HG02870 (cell line): ENCODE data around the gene TTC17.
"Not testable (repeated sequence)": the region's sequence is repeated elsewhere in the genome, so short reads cannot be mapped to it uniquely, and the experiment has no call there.

Experiments
- ATAC-seq: cut with Tn5 transposase; IDR thresholded peaks from one replicate; pipeline ENCODE4 v1.9.1; 2021; ENCODE audit warnings: mild to moderate bottlenecking, moderate library complexity; ENCODE audit not compliant: unreplicated experiment

TTC17 gene

DNA sequence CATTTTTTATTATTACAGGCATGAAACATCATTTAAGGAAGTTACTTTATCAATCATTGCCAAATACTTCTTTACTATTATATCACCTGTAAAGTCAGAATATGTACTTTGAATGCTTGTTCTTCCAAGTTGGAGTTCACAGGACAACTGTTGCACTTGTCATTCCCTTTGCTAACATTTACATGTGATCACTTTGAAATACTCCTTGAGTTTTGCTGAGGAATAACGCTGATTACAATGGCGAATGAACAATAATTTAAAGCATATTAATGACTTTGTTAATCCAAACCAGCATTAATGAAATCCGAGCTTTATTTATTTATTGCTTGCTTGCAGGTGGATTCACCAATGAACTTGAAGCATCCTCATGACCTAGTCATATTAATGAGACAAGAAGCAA, 20.2 kb downstream of the TTC17 start:
- ATAC-seq = no peak

DNA sequence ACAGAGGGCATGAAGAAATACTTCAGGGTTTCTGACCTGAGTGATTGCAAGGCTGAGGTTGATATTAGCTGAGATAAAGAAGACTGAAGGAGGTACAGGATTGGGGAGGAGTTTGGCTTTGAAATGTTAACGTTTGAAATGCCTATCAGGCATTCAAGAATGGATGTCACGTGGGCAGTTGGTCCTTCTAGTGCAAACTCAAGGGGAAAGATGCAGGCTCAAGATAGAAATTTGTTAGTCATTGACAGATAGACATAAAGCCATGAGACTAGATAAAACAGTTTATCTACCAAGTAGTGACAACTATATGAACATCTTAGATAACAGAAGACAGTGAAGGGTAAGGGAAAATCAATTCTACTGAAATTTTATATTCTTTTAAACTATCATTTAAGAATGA, 23.1 kb downstream of the TTC17 start:
- no peak for ATAC-seq

DNA sequence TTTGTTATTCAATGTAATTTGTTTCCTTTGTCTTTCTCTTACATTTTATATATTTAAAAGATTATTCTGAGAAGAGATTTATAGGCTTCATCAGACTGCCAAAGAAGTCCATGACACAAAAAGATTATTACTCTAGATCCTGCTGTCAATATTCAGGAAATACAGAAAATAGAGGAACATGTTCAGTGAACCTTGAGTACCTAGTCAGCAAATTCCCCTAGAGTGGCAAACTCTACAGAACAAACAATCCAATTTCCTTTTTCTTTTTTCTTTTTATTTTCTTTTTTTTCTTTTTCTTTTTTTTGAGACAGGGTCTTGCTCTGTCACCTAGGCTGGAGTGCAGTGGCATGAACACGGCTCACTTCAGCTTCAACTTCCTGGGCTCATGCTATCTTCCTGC, 23.9 kb downstream of the TTC17 start:
- no peak for ATAC-seq

DNA sequence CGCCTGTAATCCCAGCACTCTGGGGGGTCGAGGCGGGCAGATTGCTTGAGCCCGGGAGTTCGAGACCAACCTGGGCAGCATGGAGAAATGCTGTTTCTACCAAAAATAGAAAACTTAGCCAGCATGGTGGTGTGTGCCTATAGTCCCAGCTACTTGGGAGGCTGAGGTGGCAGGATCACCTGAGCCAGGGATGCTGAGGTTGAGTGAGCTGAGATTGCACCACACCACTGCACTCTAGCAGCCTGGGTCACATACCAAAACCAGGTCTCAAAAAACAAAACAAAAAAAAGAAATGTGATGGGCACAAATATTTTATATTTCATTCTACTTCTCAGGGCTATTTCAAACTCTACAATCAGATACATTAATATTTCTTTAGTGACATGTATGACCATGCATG, 25.7 kb downstream of the TTC17 start:
- no peak for ATAC-seq

DNA sequence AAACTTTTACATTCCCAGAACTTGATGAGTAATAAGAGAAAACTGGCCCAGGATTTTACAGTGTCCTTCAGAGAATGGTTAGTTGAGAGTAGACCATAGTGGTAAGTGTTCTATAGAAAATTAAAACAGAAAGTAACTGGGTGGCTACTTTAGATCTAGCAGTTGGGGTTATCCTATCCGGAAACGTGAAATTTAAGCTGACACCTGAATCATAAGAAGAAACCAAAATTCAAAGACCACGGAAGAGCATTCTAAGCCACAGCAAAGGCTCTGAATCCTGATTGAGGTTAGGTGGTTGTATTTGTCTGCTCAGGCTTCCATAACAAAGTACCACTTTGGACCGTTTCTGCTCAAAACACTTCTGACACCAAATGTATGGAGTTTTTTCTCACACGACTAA, 34.0 kb downstream of the TTC17 start:
- ATAC-seq = no peak

DNA sequence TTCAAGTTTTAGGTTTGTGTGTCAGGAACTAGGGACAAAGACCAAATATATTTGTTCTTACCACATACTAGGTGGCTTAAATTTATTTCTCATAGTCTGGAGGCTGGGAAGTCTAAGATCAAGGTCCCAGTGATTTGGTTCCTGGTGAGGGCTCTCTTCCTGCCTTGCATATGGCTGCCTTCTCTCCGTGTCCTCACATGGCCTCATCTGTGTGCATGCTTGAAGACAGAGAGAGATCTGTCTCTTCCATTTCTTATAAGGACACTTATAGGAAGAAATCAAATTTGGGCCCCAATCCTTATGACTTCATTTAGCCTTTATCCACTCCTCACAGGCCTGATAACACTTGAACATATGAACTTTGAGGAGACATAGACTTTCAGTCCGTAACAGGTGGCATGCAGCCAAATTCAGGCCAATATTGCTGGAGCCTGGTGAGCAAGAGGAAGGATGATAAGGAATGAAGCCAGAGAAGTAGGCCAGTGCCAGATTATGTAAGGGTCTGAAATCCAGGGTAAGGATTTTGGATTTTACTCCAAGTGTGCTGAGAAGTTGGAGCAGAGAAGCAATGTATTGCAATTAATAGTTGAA, 35.1 kb downstream of the TTC17 start:
- ATAC-seq = no peak

DNA sequence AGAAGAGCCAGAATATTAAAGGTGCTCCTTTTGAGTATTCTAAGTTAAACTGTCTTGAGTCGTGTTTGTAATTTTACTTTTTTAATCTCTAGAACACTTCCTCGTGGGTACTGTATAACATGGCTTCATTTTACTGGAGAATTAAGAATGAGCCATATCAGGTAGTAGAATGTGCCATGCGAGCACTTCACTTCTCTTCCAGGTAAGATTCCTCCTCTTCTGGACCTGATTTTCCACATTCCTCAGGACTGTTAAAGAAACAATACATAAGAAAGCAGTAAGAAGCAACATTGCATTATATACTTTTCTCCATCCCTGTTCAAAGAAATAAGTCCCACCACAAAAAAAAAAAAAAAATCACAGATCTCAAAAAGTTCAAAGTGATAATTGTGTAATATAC, 37.9 kb downstream of the TTC17 start:
- ATAC-seq = no peak

DNA sequence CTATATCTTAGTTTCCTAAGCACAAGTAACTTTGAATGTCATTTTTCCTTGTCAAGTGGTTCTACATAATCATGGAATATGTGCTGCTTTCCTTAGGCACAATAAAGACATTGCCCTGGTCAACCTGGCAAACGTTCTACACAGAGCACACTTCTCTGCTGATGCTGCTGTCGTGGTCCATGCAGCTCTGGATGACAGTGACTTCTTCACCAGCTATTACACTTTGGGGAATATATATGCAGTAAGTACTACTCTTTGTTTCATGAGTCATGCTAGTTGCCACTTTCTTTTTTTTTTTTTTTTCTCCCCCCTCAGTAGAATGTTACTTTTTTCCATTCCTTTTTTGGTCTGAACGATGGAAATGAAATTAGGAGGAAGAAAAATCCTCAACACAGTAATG, 38.5 kb downstream of the TTC17 start:
- no peak for ATAC-seq

DNA sequence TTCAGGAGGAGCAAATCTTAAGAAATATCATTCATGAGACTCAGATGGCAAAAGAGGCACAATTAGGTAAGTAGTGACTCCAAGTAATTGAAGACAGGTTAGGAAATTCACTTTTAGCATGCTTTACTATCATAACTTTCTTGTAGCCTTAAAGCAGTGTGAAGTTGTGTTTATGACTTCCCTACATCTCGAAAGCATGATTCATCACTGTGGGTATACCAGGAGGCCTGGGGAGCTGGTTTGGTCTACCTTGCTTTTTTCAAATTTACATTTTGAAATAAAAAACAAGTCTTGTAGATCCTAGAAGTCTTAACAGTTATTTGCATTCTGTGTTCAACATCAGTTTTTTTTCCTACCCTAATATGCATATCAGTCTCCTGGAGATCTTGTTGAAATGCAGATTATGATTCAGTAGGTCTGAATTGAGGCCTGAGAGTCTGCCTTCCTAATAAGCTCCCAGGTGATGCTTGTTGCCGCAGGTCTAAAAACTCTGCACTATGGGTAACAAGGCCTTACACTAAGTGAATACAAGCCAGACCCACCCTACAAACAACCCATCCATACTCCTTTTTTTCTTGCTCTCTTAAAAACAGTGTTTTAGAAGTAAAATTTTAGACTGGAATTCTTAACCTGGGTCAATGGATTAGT, 41.4 kb downstream of the TTC17 start:
- ATAC-seq = no peak

DNA sequence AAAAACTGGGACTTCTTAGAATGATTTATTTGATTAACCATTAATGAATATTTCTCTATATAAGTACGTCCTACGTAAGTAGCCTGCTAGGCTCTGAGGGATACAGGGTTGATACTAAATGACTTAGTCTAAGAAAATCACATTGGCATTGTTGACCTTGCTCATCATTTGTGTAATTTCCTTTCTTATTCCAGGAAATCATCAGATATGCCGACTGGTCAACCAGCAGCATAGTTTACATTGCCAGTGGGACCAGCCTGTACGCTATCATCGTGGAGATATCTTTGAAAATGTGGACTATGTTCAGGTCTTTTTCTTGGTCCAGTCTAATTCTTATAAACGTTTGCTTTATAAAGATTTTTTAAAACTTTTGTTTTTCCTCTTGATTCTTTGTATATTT, 42.5 kb downstream of the TTC17 start:
- ATAC-seq = no peak

DNA sequence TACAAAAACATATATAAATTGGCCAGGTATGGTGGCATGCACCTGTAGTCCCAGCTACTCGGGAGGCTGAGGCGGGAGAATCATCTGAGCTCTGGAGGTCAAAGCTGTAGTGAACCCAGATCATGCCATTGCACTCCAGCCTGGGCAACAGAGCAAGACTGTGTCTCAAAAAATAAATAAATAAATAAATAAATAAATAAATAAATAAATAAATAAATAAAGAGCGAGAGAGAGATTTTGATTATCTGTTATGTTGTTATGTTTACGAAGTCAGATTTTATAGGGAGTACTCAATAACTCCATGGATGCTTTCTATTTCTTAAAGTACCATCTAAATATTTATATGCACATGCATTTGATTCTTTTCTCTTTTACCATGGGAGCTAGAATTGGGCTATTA, 43.1 kb downstream of the TTC17 start:
- not testable (repeated sequence) for ATAC-seq

DNA sequence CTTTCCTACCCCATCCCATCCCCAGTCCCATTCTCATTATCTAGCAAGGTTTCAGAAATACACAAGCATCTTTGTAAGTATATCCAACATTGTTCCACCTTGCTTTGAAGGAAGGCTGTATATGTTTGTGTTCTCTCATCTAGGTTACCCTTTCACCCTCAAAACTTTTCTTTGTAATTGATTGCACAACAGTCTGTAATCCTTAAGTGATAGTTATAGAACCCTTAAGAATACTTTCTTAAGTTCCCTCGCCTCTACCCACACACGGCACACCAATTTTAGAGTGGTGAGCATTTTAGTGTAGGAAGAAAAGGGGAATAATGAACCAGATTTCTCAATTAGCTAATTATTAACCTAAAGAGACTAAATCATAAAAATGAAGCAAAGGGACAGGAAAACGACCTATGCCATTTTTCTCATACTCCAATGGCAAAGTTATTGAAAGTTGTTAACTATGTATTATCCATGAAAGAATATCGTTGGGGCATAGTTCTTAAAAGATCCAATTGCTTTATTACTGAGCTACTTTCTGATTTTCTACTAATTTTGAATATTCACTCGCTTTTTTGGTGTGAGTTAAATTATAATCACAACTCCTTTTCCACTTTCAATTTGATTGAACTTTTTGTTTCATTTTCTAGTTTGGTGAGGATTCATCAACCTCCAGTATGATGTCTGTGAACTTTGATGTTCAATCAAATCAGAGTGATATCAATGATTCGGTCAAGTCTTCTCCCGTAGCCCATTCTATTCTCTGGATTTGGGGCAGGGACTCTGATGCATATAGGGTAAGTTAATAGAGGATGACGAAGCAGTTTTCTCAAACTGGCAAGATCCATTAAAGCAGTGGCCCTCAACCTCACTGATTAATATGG, 44.9 kb downstream of the TTC17 start:
- ATAC-seq = no peak

DNA sequence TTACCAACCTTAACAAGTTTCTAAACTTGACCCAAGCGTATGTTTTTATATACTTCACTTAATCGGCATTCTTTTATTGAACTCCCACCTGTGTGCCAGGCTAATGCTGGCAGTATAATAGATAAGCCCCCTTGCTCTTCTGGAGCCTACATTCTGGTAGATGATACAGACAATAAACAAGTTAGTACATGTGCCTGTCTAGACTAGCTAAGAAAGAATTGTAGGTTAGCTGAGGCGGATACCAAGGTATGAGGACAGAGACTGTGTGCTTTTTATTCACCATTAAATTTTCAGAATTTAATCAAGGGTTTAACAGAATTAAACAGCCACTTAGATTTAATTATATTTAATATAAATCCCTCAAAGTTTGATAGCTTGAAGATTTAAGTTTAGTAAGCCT, 45.7 kb downstream of the TTC17 start:
- no peak for ATAC-seq

DNA sequence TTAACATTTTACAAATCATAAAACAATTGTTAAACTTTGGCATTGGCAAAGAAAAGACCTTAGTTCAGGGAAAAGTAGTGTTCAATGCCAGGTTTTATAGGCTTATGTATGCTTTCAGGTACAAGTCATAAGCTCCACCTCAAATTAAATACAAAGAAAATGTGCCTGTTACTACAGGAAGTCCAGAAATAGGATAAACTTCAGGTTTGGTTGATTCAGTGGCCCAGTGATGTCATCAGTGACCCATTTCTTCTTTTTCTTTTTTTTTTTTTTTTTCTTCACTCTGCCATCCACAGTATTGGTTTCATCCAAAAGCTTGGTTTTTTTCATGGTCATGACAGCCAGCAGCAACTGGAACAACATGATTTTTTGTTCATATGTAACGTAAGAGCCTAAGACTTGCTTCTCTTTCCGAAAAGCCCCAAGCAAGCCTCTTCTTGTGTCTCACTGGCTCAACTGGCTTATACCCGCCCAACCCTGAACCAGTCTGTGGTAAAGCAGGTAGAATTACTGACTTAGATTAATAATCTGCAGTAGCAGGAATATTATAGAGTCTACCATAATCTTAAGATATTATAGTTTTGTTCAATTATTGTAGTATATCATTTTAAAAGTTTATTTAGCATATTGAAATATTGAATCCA, 46.2 kb downstream of the TTC17 start:
- ATAC-seq = no peak

DNA sequence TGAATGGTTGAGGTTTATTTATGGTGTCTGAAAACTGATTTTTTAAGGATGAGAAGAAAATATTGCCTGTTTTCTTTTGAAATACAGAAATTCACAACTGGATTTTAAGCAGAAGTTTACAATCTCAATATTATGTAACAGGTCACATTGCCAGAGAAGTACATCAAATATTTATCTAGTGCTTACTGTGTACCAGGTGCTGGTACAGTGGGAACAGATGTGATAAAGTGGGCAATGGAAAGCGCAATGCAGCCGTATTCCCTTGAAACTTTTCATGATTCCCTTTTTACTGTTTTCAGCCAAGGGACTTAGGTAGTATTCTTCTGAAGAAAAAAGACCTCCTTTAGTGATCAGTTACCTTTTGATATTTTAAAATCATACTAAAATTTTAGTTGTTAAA, 49.6 kb downstream of the TTC17 start:
- no peak for ATAC-seq

DNA sequence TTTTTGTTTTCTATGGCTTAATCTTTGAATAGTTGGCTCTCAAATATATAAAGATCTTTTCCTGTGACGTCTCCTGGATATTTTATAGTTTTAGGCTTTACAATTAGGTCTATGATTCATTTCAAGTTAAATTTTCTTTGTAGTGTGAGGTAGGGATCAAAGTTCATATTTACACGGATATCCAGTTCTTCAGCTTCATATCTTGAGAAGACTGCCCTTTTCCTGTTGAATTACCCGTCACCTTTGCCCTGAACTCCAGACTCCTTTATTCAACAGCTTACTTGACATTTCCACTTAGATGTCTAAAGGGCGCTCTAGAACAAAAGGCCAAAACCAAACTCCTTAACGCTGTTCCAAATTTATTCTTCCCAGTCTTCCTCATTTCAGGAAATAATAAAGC, 51.7 kb downstream of the TTC17 start:
- ATAC-seq = no peak

DNA sequence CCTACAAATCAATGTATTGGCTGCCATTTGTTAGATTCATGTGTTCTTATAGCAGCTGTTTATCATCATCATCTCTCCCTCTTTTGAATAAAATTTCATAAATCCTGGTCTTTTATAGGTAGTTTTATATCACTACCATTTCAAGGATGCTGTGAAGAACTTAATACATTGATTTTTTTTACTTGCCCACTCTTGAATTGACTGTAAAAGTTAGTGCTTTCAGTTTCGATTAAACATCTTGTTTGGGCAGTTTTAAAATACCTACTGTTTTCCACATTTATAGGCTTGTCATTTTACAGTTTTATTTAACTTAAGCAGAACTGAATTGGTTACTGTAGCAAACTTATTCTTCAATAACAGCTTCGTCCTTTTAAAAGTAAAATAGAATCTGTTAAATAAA, 59.5 kb downstream of the TTC17 start:
- no peak for ATAC-seq

DNA sequence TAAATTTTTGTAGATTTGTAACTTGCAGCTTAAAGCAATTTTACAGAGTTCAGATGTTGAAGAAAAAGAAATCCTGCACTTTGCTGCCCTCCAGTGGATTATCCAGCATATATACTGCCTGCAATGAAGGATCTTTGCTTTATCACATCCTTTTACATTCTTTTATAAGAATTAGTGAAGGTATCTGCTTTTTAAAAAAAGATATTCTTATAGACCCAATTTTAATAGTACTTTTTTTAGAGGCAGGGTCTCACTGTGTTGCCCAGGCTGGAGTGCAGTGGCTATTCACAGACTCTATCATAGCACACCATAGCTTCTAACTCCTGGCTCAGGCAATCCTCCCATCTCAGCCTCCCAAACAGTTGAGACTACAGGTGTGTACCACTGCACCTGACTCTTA, 60.7 kb downstream of the TTC17 start:
- no peak for ATAC-seq

DNA sequence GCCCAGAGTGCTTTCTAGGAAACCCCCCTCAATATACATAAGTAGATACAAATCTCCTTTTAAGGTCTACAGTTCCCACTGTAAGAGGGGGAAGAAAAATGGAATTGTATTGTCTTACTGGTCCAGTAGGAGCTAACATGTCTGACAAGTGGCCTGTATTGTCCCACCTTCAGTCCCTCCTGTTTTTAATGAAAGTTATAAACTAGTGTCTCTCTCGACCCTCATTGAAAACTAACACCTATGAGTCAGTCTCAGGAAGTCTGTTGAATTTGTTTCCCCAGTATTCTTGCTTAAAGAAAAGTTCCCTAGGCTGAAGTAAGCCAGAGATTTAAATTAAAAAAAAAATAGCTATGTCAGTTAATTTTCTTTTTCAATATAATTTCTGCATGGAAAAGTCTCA, 69.3 kb downstream of the TTC17 start:
- no peak for ATAC-seq

DNA sequence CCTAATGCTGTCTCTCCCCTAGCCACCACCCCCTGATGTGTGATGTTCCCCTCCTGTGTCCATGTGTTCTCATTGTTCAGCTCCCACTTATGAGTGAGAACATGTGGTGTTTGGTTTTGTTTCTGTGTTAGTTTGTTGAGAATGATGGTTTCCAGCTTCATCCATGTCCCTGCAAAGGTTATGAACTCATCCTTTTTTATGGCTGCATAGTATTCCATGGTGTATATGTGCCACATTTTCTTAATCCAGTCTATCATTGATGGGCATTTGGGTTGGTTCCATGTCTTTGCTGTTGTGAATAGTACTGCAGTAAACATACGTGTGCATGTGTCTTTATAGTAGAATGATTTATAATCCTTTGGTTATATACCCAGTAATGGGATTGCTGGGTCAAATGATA, 72.2 kb downstream of the TTC17 start:
- not testable (repeated sequence) for ATAC-seq

DNA sequence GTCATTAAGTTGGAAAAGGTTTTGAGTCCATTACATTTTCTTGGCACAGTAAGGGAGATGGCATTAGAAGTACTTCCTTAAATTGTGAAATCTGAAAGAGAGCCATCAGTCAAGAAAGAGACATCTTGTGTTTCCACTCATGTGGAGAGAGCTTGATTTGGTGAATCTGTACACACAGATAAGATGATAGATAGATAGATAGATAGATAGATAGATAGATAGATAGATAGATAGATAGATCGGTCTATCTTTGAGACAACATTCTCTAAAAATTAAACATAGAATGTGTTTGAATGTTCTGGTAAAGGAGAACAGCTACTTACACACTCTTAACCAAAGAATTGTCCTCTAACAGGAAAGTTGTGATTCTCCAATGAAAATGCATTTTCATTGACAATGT, 76.2 kb downstream of the TTC17 start:
- ATAC-seq = no peak

DNA sequence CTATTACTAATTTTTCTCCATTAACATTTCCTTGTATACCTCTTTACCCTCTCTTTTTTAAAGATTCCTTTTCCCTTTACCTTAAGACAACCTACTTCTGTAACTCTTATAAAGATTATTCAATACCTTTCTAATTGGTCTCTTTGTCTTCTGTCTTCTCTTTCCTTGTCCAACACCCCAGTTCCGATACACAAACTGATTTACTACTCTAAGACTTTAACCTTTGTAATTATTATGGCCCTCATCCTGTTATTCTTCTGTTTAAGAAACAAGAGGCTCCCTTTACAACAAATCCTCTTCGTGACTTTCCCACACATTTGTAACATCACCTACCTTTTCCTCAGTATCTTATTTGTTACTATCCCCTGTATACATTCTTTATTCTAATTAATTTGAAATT, 81.8 kb downstream of the TTC17 start:
- no peak for ATAC-seq
